HG03571 (cell line): Measurements from ENCODE around the gene PQBP1.
"Not testable (repeated sequence)": the region's sequence is repeated elsewhere in the genome, so short reads cannot be mapped to it uniquely, and the experiment has no call there.

Experiments used
- ATAC-seq: cut with Tn5 transposase; IDR thresholded peaks from one replicate; pipeline ENCODE4 v1.9.1; 2021; ENCODE audit not compliant: unreplicated experiment

Gene PQBP1

GRCh38 chrX:48897625-48898306 is at the start of gene PQBP1, which contains the start of gene TIMM17B:
TSS of gene PQBP1 (plus strand) at chrX:48897930. CDS start at chrX:48898510, 580 bp downstream.
TSS of gene TIMM17B (minus strand) at chrX:48897768. CDS start at chrX:48897749, 19 bp downstream.
- peak; percentile 87 for ATAC-seq

- no peak for ATAC-seq
Observed at GRCh38 chrX:48848847-48849246, 48.9 kb upstream of the PQBP1 start.

GRCh38 chrX:48852857-48853256 is 44.9 kb upstream of the PQBP1 start:
- ATAC-seq: no peak

GRCh38 chrX:48853494-48853893 is 44.2 kb upstream of the PQBP1 start:
- not testable (repeated sequence) for ATAC-seq

GRCh38 chrX:48854121-48854804 is 43.5 kb upstream of the PQBP1 start:
- not testable (repeated sequence) for ATAC-seq

- ATAC-seq: no peak
Observed at GRCh38 chrX:48854898-48855297, 42.8 kb upstream of the PQBP1 start.

- no peak for ATAC-seq
Observed at GRCh38 chrX:48864210-48864609, 33.5 kb upstream of the PQBP1 start.

GRCh38 chrX:48872017-48872416 is 25.7 kb upstream of the PQBP1 start:
- not testable (repeated sequence) for ATAC-seq

GRCh38 chrX:48876944-48877343 is 20.8 kb upstream of the PQBP1 start:
- ATAC-seq: not testable (repeated sequence)

GRCh38 chrX:48883729-48884128 is 14.0 kb upstream of the PQBP1 start:
- ATAC-seq: no peak

- ATAC-seq: not testable (repeated sequence)
Observed at GRCh38 chrX:48886586-48886985, 11.1 kb upstream of the PQBP1 start.

GRCh38 chrX:48890296-48890925 is 7.3 kb upstream of the PQBP1 start:
- ATAC-seq: no peak

- ATAC-seq: peak; percentile 26
Observed at GRCh38 chrX:48890934-48891401, 6.8 kb upstream of the PQBP1 start.

GRCh38 chrX:48891402-48892288 is 6.1 kb upstream of the PQBP1 start:
- ATAC-seq: peak; percentile 79

GRCh38 chrX:48892896-48893295 is 4.8 kb upstream of the PQBP1 start:
- no peak for ATAC-seq

GRCh38 chrX:48893556-48894348 is 4.0 kb upstream of the PQBP1 start:
- no peak for ATAC-seq

- ATAC-seq: no peak
Observed at GRCh38 chrX:48894891-48895290, 2.8 kb upstream of the PQBP1 start.

GRCh38 chrX:48896611-48897011 is 1.1 kb upstream of the PQBP1 start:
- ATAC-seq: no peak

- ATAC-seq: peak; percentile 14
Observed at GRCh38 chrX:48897157-48897624, 539 bp upstream of the PQBP1 start.

- no peak for ATAC-seq
Observed at GRCh38 chrX:48899078-48899410, 1.3 kb downstream of the PQBP1 start.
